Stimulated activated naive CD4-positive, alpha-beta T cell treated with Interleukin-2 at 50 U/mL for 16 hours (primary cell): ENCODE data around the gene DOCK4.

Experiments
- DNase-seq: peaks from one replicate; lab custom pipeline; 2025; lab: John Stamatoyannopoulos, UW

Gene DOCK4

GRCh38 chr7:112052993-112053736 is 153.0 kb downstream of the DOCK4 start:
- DNase-seq = no peak

- DNase-seq = no peak
Measured at GRCh38 chr7:112052498-112052897, 153.7 kb downstream of the DOCK4 start.

- no peak for DNase-seq
Measured at GRCh38 chr7:112050250-112050881, 155.8 kb downstream of the DOCK4 start.

- DNase-seq = no peak
Measured at GRCh38 chr7:112049555-112050249, 156.5 kb downstream of the DOCK4 start.

GRCh38 chr7:112047421-112047820 is 158.8 kb downstream of the DOCK4 start:
- DNase-seq = no peak

- DNase-seq = no peak
Measured at GRCh38 chr7:112045222-112045621, 161.0 kb downstream of the DOCK4 start.

GRCh38 chr7:112042631-112043030 is 163.6 kb downstream of the DOCK4 start:
- no peak for DNase-seq

- no peak for DNase-seq
Measured at GRCh38 chr7:112038353-112038752, 167.8 kb downstream of the DOCK4 start.

- no peak for DNase-seq
Measured at GRCh38 chr7:112036071-112036470, 170.1 kb downstream of the DOCK4 start.

GRCh38 chr7:112031689-112032088 is 174.5 kb downstream of the DOCK4 start:
- no peak for DNase-seq

- no peak for DNase-seq
Measured at GRCh38 chr7:112025556-112025955, 180.6 kb downstream of the DOCK4 start.

- DNase-seq = no peak
Measured at GRCh38 chr7:112023786-112024185, 182.4 kb downstream of the DOCK4 start.

- DNase-seq = no peak
Measured at GRCh38 chr7:112023282-112023681, 182.9 kb downstream of the DOCK4 start.

- no peak for DNase-seq
Measured at GRCh38 chr7:112022128-112022527, 184.1 kb downstream of the DOCK4 start.

- no peak for DNase-seq
Measured at GRCh38 chr7:112021379-112022044, 184.7 kb downstream of the DOCK4 start.

- no peak for DNase-seq
Measured at GRCh38 chr7:112020800-112021199, 185.4 kb downstream of the DOCK4 start.

GRCh38 chr7:112019932-112020331 is 186.3 kb downstream of the DOCK4 start:
- no peak for DNase-seq

GRCh38 chr7:112018305-112019030 is 187.7 kb downstream of the DOCK4 start:
- DNase-seq = no peak

- DNase-seq = no peak
Measured at GRCh38 chr7:112015146-112015545, 191.1 kb downstream of the DOCK4 start.

- DNase-seq = no peak
Measured at GRCh38 chr7:112014347-112014746, 191.9 kb downstream of the DOCK4 start.

GRCh38 chr7:112013274-112013673 is 192.9 kb downstream of the DOCK4 start:
- DNase-seq = no peak

GRCh38 chr7:112012242-112012641 is 194.0 kb downstream of the DOCK4 start:
- no peak for DNase-seq
